PC-3 (cell line): ENCODE results near the gene TSKS.

Experiments used
- EZH2 ChIP-seq: fragments of 300-600 bp; sonication (generic); IDR thresholded peaks from one replicate; pipeline ENCODE4 v1.6.1; 2017; ENCODE audit warnings: antibody characterized with exemption, mild to moderate bottlenecking, low read length; ENCODE audit not compliant: unreplicated experiment
- TF ChIP-seq, protein P1 (sequence below): fragments of 300-600 bp; sonication (generic); conservative IDR thresholded peaks from 2 replicates; pipeline ENCODE4 v1.5.1; 2017; ENCODE audit warnings: antibody characterized with exemption, low read depth, mild to moderate bottlenecking, low read length

- TF ChIP-seq, protein P1, sequence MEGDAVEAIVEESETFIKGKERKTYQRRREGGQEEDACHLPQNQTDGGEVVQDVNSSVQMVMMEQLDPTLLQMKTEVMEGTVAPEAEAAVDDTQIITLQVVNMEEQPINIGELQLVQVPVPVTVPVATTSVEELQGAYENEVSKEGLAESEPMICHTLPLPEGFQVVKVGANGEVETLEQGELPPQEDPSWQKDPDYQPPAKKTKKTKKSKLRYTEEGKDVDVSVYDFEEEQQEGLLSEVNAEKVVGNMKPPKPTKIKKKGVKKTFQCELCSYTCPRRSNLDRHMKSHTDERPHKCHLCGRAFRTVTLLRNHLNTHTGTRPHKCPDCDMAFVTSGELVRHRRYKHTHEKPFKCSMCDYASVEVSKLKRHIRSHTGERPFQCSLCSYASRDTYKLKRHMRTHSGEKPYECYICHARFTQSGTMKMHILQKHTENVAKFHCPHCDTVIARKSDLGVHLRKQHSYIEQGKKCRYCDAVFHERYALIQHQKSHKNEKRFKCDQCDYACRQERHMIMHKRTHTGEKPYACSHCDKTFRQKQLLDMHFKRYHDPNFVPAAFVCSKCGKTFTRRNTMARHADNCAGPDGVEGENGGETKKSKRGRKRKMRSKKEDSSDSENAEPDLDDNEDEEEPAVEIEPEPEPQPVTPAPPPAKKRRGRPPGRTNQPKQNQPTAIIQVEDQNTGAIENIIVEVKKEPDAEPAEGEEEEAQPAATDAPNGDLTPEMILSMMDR: no peak
- no peak for TF ChIP-seq EZH2
Observed at GRCh38 chr19:49770529-49770928, 7.4 kb upstream of the TSKS start.
